ENCODE data around the gene CCDC187. TPM values are rescaled to one million over a fixed set of nuclear protein-coding genes. Genes with fewer than 3 reads are reported as not detected.

CCDC187 gene
- total and polyA plus RNA-seq, 4 experiments from 2014 or later: not detected

- H3K4me1 ChIP-seq (ENCODE audit: insufficient read depth, low read length): no peaks in the 10 kb centered on the region
- H3K36me3 ChIP-seq (ENCODE audit: insufficient read depth, low read length): no peaks in the 10 kb centered on the region
- H3K9me3 Mint-ChIP-seq: no peaks in the 10 kb centered on the region
- H3K27me3 Mint-ChIP-seq: no peaks in the 10 kb centered on the region
- CTCF ChIA-PET (ENCODE audit: partially characterized antibody): no interaction called here
- POLR2A ChIA-PET (ENCODE audit: partially characterized antibody): no interaction called here
- H3K4me3 ChIP-seq (ENCODE audit: low read length in 2 of 2): no peak overlapping the region
- no peaks in the 10 kb centered on the region for H3K9me3 ChIP-seq (ENCODE audit: control insufficient read depth in 1 of 2, low read length in 2 of 2)
- intact Hi-C loops (cut with micrococcal nuclease): no loop called here
- no peaks in the 10 kb centered on the region for H3K36me3 Mint-ChIP-seq
- no peak overlapping the region for H3K27ac Mint-ChIP-seq
- H3K27me3 ChIP-seq (ENCODE audit: insufficient read depth, low read length): no peaks in the 10 kb centered on the region
- H3K4me3 Mint-ChIP-seq: no peak overlapping the region
- H3K4me1 Mint-ChIP-seq: no peaks in the 10 kb centered on the region
- no peak overlapping the region for H3K27ac ChIP-seq (ENCODE audit: low read depth, low read length)
- no peak for DNase-seq
Measured at GRCh38 chr9:136347472-136348256, 43.8 kb upstream of the CCDC187 start.

- Mint-ChIP-seq H3K36me3 (no peaks in the 10 kb centered on the region), H3K27me3 (no peaks in the 10 kb centered on the region), H3K4me1 (no peaks in the 10 kb centered on the region), H3K9me3 (no peaks in the 10 kb centered on the region), H3K27ac (no peak overlapping the region), H3K4me3 (no peak overlapping the region)
- Histone ChIP-seq H3K4me3 (ENCODE audit: low read length in 2 of 2) (no peak overlapping the region), H3K27me3 (ENCODE audit: insufficient read depth, low read length) (no peaks in the 10 kb centered on the region), H3K9me3 (ENCODE audit: control insufficient read depth in 1 of 2, low read length in 2 of 2) (no peaks in the 10 kb centered on the region), H3K4me1 (ENCODE audit: insufficient read depth, low read length) (no peaks in the 10 kb centered on the region), H3K36me3 (ENCODE audit: insufficient read depth, low read length) (no peaks in the 10 kb centered on the region), H3K27ac (ENCODE audit: low read depth, low read length) (no peak overlapping the region)
- CTCF ChIA-PET (ENCODE audit: partially characterized antibody): no interaction called here
- POLR2A ChIA-PET (ENCODE audit: partially characterized antibody): no interaction called here
- no peak for DNase-seq
- intact Hi-C loops (cut with micrococcal nuclease): no loop called here
Measured at GRCh38 chr9:136346927-136347465, 43.1 kb upstream of the CCDC187 start.

GRCh38 chr9:136346157-136346481, 42.2 kb upstream of the CCDC187 start:
- H3K27me3 ChIP-seq (ENCODE audit: insufficient read depth, low read length): no peaks in the 10 kb centered on the region
- Mint-ChIP-seq H3K4me3 (no peak overlapping the region), H3K27me3 (no peaks in the 10 kb centered on the region), H3K9me3 (no peaks in the 10 kb centered on the region), H3K27ac (no peak overlapping the region), H3K36me3 (no peaks in the 10 kb centered on the region), H3K4me1 (no peaks in the 10 kb centered on the region)
- DNase-seq: no peak
- ChIA-PET CTCF (ENCODE audit: partially characterized antibody) (interaction anchor here (0.5 to 1.0 kb wide), 2 partner anchors 55 to 325 kb away, joined by 3 read pairs; no protein-coding TSS in a partner anchor), POLR2A (ENCODE audit: partially characterized antibody) (interaction anchor here (1.2 kb wide), 1 partner anchor 17 kb away, joined by 3 read pairs; the partner anchor contains the start of gene DNLZ)
- H3K9me3 ChIP-seq (ENCODE audit: control insufficient read depth in 1 of 2, low read length in 2 of 2): no peaks in the 10 kb centered on the region
- H3K27ac ChIP-seq (ENCODE audit: low read depth, low read length): no peak overlapping the region
- H3K36me3 ChIP-seq (ENCODE audit: insufficient read depth, low read length): no peaks in the 10 kb centered on the region
- intact Hi-C loops (cut with micrococcal nuclease): no loop called here
- no peaks in the 10 kb centered on the region for H3K4me1 ChIP-seq (ENCODE audit: insufficient read depth, low read length)
- H3K4me3 ChIP-seq (ENCODE audit: low read length in 2 of 2): no peak overlapping the region

- Histone ChIP-seq H3K9me3 (ENCODE audit: control insufficient read depth in 1 of 2, low read length in 2 of 2) (no peaks in the 10 kb centered on the region), H3K4me1 (ENCODE audit: insufficient read depth, low read length) (no peaks in the 10 kb centered on the region), H3K4me3 (ENCODE audit: low read length in 2 of 2) (no peak overlapping the region), H3K27ac (ENCODE audit: low read depth, low read length) (no peak overlapping the region), H3K27me3 (ENCODE audit: insufficient read depth, low read length) (no peaks in the 10 kb centered on the region), H3K36me3 (ENCODE audit: insufficient read depth, low read length) (no peaks in the 10 kb centered on the region)
- intact Hi-C loops (cut with micrococcal nuclease): no loop called here
- POLR2A ChIA-PET (ENCODE audit: partially characterized antibody): interaction anchor here (1.2 kb wide), 1 partner anchor 18 kb away, joined by 3 read pairs; the partner anchor contains the start of gene DNLZ
- Mint-ChIP-seq H3K9me3 (no peaks in the 10 kb centered on the region), H3K27me3 (no peaks in the 10 kb centered on the region), H3K4me3 (no peak overlapping the region), H3K36me3 (no peaks in the 10 kb centered on the region), H3K27ac (no peak overlapping the region), H3K4me1 (no peaks in the 10 kb centered on the region)
- CTCF ChIA-PET (ENCODE audit: partially characterized antibody): interaction anchor here (1.0 kb wide), 1 partner anchor 56 kb away, joined by 3 read pairs; no protein-coding TSS in a partner anchor
- no peak for DNase-seq
Measured at GRCh38 chr9:136345281-136346156, 41.6 kb upstream of the CCDC187 start.

- ChIA-PET POLR2A (ENCODE audit: partially characterized antibody) (no interaction called here), CTCF (ENCODE audit: partially characterized antibody) (no interaction called here)
- Histone ChIP-seq H3K27me3 (ENCODE audit: insufficient read depth, low read length) (no peaks in the 10 kb centered on the region), H3K4me3 (ENCODE audit: low read length in 2 of 2) (no peak overlapping the region), H3K9me3 (ENCODE audit: control insufficient read depth in 1 of 2, low read length in 2 of 2) (no peaks in the 10 kb centered on the region), H3K4me1 (ENCODE audit: insufficient read depth, low read length) (no peaks in the 10 kb centered on the region), H3K27ac (ENCODE audit: low read depth, low read length) (no peak overlapping the region), H3K36me3 (ENCODE audit: insufficient read depth, low read length) (no peaks in the 10 kb centered on the region)
- peak overlapping the region in 1 of 8 donors; percentile 45 for H3K4me3 Mint-ChIP-seq
- no peak for DNase-seq
- no peak overlapping the region for H3K27ac Mint-ChIP-seq
- H3K36me3 Mint-ChIP-seq: peaks cover 0 to 2% of the 10 kb centered on the region in 2 donors
- intact Hi-C loops (cut with micrococcal nuclease): no loop called here
- H3K27me3 Mint-ChIP-seq: no peaks in the 10 kb centered on the region
- no peaks in the 10 kb centered on the region for H3K9me3 Mint-ChIP-seq
- no peaks in the 10 kb centered on the region for H3K4me1 Mint-ChIP-seq
Measured at GRCh38 chr9:136344544-136345280, 40.8 kb upstream of the CCDC187 start.

GRCh38 chr9:136343884-136344269, 40.0 kb upstream of the CCDC187 start:
- H3K36me3 Mint-ChIP-seq: peaks cover 0 to 2% of the 10 kb centered on the region in 2 donors
- DNase-seq: no peak
- no peaks in the 10 kb centered on the region for H3K4me1 Mint-ChIP-seq
- H3K27ac Mint-ChIP-seq: no peak overlapping the region
- H3K27ac ChIP-seq (ENCODE audit: low read depth, low read length): no peak overlapping the region
- ChIA-PET POLR2A (ENCODE audit: partially characterized antibody) (no interaction called here), CTCF (ENCODE audit: partially characterized antibody) (no interaction called here)
- H3K9me3 Mint-ChIP-seq: no peaks in the 10 kb centered on the region
- H3K27me3 ChIP-seq (ENCODE audit: insufficient read depth, low read length): no peaks in the 10 kb centered on the region
- H3K27me3 Mint-ChIP-seq: no peaks in the 10 kb centered on the region
- no peak overlapping the region for H3K4me3 Mint-ChIP-seq
- no peak overlapping the region for H3K4me3 ChIP-seq (ENCODE audit: low read length in 2 of 2)
- intact Hi-C loops (cut with micrococcal nuclease): no loop called here
- no peaks in the 10 kb centered on the region for H3K36me3 ChIP-seq (ENCODE audit: insufficient read depth, low read length)
- no peaks in the 10 kb centered on the region for H3K9me3 ChIP-seq (ENCODE audit: control insufficient read depth in 1 of 2, low read length in 2 of 2)
- H3K4me1 ChIP-seq (ENCODE audit: insufficient read depth, low read length): no peaks in the 10 kb centered on the region

All from CD4-positive, alpha-beta memory T cell (primary cell).